GM12874 (cell line): Measurements from ENCODE around the gene CDH9.

Experiments
- TF ChIP-seq, protein P1 (sequence below): IDR thresholded peaks from 2 replicates; pipeline ENCODE4 v1.5.1; 2011; ENCODE audit warnings: low read depth, mild to moderate bottlenecking, control low read depth, low read length, moderate library complexity; ENCODE audit not compliant: insufficient read depth

The CDH9 gene, protein sequence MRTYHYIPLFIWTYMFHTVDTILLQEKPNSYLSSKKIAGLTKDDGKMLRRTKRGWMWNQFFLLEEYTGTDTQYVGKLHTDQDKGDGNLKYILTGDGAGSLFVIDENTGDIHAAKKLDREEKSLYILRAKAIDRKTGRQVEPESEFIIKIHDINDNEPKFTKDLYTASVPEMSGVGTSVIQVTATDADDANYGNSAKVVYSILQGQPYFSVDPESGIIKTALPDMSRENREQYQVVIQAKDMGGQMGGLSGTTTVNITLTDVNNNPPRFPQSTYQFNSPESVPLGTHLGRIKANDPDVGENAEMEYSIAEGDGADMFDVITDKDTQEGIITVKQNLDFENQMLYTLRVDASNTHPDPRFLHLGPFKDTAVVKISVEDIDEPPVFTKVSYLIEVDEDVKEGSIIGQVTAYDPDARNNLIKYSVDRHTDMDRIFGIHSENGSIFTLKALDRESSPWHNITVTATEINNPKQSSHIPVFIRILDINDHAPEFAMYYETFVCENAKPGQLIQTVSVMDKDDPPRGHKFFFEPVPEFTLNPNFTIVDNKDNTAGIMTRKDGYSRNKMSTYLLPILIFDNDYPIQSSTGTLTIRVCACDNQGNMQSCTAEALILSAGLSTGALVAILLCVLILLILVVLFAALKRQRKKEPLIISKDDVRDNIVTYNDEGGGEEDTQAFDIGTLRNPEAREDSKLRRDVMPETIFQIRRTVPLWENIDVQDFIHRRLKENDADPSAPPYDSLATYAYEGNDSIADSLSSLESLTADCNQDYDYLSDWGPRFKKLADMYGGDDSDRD

DNA sequence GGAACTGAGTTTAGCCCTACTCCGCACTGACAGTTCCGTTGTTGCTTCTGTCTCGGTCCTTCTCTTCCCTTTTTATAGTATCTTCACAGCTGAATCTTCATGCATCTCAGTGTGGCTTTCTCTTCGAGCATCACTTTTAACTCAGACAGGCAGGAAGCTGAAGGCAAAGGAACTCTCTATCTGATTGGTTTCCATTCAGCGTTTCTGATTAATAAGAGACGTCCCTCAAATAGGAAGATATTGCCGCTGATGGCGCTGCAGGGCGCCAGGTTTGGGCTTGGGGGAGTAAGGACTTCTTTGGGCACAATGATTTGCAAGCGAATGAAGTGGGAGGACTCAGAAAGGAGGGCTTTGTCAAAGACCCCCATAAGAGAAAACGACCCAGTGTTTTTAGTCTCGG lies at the start of gene CDH9:
CDH9 (minus strand) TSS at position 111 of the 400 bp plus-strand sequence. CDS start 50,253 bp downstream, outside the sequence.
- TF ChIP-seq, protein P1, sequence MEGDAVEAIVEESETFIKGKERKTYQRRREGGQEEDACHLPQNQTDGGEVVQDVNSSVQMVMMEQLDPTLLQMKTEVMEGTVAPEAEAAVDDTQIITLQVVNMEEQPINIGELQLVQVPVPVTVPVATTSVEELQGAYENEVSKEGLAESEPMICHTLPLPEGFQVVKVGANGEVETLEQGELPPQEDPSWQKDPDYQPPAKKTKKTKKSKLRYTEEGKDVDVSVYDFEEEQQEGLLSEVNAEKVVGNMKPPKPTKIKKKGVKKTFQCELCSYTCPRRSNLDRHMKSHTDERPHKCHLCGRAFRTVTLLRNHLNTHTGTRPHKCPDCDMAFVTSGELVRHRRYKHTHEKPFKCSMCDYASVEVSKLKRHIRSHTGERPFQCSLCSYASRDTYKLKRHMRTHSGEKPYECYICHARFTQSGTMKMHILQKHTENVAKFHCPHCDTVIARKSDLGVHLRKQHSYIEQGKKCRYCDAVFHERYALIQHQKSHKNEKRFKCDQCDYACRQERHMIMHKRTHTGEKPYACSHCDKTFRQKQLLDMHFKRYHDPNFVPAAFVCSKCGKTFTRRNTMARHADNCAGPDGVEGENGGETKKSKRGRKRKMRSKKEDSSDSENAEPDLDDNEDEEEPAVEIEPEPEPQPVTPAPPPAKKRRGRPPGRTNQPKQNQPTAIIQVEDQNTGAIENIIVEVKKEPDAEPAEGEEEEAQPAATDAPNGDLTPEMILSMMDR: no peak

DNA sequence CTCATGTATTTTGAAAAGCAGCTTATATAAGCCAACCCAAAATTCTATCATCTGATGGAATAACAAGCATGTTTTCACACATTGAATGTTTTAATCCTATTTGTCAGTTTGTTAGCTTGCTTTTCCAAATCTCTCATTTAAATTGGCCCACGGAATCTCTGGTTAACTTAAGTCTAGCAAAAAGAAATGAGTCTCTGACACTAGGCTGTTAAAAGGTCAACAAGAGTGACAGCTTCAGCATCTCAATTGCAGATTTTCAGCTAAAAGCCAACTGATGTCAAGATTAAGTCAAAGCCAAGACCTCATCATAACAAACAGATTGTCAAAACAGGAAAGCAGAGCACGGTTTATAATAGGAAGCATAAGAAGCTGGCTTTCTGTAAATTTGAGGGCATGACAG lies 49.4 kb upstream of the CDH9 start:
- TF ChIP-seq, protein P1: no peak

DNA sequence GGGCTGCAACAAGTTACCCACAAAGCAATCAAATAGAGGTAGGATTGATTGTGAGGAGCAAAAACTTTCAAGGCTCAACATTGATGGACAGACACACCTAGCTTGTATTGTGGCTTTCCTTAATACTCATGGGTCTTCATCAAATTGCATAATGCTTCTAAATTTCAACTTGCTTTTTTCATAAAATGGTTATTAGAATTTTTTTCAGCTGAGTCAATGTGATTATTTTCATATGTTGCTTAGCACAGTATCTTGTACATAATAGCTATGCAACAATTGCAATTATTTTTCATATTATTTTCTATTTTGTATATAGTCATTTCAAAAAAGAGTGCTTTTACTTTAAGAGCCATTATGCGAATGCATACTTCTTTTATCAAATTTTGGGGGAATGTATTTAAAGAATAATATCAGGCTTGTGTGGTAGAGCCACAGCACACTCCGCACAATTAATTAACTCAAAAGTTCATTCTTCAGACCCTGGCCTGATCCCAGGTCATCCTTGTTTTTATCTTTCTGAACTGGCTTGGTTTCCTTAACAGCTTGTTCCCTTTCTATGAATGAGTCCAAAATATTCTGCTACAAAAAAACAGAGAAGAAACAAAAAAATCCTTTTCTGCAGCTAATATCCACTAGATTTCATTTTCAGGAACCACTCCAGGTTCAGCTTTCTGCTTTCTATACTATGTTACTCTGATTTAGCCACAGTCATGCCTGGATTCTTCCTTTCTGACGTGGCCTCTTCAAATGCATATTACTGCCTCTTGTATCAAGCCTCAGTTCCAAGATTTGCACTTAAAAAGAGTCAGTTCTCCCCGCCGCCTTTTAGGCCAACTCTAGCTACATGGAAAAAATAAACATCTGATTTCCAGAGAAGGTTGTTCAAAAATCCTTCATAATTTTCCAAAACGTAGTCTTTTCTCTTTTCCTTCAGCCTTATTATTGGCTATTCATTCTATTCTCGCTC lies 45.3 kb upstream of the CDH9 start:
- TF ChIP-seq, protein P1: no peak

DNA sequence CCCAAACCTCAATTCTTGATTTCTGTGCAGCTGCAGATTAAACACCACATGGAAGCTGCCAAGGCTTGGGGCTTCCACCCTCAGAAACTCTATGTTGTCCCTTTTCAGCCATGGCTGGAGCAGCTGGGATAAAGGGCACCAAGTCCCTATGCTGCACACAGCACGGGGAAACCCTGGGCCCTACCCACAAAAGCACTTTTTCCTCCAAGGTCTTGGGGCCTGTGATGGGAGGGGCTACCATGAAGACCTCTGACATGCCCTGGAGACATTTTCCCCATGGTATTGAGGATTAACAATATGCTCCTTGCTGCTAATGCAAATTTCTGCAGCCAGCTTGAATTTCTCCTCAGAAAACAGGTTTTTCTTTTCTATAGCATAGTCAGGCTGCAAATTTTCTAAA lies 41.8 kb upstream of the CDH9 start:
- TF ChIP-seq, protein P1: no peak

DNA sequence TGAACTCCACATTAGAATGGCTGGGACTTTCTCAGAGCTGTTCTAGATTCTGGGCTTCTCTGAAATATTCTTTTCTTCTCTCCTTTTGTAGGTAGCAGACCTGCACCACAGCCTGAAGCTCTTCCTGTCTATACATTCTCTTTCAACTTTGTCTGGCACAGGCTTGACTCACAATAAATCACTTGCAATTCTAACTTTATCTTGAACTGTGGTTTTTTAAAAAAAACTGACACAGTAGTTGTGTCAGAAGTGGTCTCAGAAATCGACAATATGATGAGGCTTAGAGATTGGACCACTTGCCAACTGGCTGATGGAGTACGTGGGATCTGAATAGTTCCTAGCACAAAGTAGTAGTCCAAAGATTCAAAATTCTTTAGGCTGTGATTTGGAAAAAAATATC lies 24.1 kb upstream of the CDH9 start:
- TF ChIP-seq, protein P1: no peak

DNA sequence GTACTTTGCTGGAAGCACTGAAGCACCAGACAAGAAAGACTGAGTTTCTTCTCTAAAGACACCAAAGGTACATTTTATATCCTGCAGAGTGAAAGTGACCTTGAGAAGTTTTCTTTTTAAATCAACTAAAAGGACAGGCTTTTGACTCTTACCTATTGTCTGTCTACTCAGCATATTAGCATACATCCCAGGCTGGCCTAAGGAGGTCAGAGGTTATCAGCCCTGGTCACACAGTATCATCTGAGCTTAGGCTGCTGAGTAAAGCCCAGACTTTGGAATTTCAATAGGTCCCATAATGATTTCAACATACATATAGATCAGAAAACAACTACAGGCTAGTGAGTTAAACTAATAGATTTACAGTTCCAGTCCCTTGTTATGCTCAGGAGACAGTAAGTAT lies 10.1 kb upstream of the CDH9 start:
- TF ChIP-seq, protein P1: no peak

DNA sequence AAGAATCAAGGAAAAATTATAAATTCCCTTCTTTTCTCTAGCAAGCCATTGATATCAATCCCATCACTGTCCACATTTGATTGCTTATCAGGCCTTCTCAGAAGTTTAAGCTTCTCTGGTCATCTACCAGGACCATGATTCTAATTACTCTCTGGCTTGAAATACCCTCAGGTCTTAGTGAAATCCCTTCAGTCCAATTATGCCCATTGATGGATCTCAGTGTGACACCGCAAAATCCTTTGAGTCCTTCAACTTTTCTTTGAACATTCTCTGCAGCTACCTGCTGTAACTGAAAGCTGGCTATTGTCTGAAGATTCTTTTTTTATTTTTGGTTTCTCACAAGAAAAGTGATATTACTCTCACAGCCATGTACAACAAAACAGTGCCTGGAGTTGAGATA lies 3.0 kb upstream of the CDH9 start:
- TF ChIP-seq, protein P1: no peak
